ENCODE results near the gene IL15.
A peak's percentile ranks its signal among the peaks of the same experiment; 100 is the strongest.
"Not testable (repeated sequence)": the region's sequence is repeated elsewhere in the genome, so short reads cannot be mapped to it uniquely, and the experiment has no call there.

The IL15 gene, protein sequence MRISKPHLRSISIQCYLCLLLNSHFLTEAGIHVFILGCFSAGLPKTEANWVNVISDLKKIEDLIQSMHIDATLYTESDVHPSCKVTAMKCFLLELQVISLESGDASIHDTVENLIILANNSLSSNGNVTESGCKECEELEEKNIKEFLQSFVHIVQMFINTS

DNA sequence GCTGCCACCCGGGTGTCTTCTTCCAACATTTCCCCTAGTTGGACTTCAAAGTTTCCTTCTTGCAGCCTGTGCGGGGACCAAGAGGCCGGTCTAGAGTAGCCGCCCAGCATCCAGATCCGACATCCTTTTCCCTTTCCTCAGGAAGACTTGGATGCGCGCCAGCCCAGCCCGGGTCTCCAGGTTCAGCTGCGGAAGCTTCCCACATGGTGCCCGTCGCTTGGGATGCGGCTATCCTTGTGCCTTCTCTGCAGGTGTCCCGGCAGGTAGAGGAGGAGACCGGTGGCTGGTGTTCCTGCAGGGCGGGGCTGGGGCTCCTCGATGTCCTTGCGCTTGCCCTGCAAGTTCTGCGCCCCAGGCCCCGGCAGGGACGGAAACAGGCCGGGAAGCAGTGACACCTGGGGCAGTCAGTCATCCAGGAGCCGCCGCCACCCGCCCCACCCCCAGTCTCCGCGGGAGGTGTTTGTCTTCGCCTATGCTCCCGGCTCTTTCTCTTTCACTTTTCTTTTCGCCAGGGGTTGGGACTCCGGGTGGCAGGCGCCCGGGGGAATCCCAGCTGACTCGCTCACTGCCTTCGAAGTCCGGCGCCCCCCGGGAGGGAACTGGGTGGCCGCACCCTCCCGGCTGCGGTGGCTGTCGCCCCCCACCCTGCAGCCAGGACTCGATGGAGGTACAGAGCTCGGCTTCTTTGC lies at the start of gene IL15:
Gene IL15, plus strand, starts transcription at position 502 of the 689 bp plus-strand sequence. CDS start 82,882 bp downstream, outside the sequence.
- H3K4me1 Mint-ChIP-seq: peaks cover 14% of the 10 kb centered on the region
- H3K27me3 Mint-ChIP-seq: peaks cover 30% of the 10 kb centered on the region
- peak; percentile 57 to 65 for DNase-seq
- H3K4me3 Mint-ChIP-seq: peak within 1 kb of the TSS; percentile 85 to 100
- ATAC-seq: peak; percentile 87
- no peaks in the 10 kb centered on the region for H3K9me3 Mint-ChIP-seq
- peak within 1 kb of the TSS; percentile 86 to 97 for H3K27ac Mint-ChIP-seq

DNA sequence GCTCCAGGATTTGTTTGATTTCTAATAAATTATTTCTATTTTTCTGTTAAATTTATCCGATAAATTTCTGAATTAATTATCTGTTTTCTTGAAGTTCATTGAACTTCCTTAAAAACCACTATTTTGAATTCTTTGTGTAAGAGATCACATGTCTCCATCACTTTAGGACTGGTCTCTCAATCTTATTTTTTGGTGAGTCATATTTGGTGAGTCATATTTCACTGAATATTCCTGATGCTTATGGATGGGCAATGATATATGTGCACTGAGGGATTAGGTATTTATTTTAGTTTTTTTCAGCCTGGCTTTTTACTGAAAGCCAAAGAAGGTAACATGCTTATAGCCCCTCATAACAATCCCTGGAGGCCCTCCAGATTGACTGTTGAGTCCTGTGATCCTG lies 48.5 kb upstream of the IL15 start:
- Mint-ChIP-seq H3K27ac (no peak overlapping the region), H3K27me3 (no peaks in the 10 kb centered on the region), H3K9me3 (peaks cover 5 to 17% of the 10 kb centered on the region in 2 donors), H3K4me1 (no peaks in the 10 kb centered on the region), H3K4me3 (no peak overlapping the region)
- DNase-seq (no peak), ATAC-seq (no peak)

DNA sequence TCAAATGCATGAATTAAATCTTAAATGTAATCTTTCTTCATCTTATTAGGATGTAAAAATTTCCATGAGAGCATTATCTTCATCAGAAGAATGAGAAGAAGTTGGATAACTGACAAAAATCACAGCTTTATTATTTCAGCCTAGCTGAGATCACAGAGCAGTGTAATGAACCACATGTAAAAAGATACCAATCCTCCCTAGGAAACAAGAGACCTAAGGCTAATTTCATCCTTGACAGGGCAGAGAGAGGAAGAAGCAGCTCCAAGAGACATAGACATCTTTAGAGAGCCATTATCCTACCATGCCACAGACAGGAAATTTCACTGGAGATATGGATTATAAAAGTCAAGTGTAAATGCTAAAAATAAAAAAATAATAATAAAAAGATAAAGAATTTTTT lies 40.9 kb upstream of the IL15 start:
- Mint-ChIP-seq H3K4me3 (no peak overlapping the region), H3K9me3 (no peaks in the 10 kb centered on the region), H3K27me3 (no peaks in the 10 kb centered on the region), H3K4me1 (no peaks in the 10 kb centered on the region), H3K27ac (no peak overlapping the region)
- DNase-seq (no peak), ATAC-seq (no peak)

DNA sequence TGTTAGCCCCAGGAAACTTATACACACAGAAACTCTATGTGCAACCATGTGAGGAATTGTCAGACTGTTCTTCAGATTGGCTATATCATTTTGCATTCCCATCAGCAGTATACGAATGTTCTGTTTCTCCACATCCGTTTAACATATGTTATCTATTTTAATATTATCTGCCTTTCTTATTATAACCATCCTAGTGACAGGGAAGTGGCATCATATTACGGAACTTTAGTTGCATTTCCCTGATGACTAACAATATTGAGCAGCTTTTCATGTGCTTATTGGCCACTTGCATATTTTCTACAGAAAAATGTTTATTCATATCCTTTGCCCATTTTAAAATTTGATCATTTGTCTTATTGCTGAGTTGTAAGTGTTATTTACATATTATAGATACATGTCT lies 36.5 kb upstream of the IL15 start:
- ATAC-seq (no peak), DNase-seq (no peak)
- H3K9me3 Mint-ChIP-seq: no peaks in the 10 kb centered on the region
- no peaks in the 10 kb centered on the region for H3K27me3 Mint-ChIP-seq
- no peaks in the 10 kb centered on the region for H3K4me1 Mint-ChIP-seq
- no peak overlapping the region for H3K4me3 Mint-ChIP-seq
- no peak overlapping the region for H3K27ac Mint-ChIP-seq

DNA sequence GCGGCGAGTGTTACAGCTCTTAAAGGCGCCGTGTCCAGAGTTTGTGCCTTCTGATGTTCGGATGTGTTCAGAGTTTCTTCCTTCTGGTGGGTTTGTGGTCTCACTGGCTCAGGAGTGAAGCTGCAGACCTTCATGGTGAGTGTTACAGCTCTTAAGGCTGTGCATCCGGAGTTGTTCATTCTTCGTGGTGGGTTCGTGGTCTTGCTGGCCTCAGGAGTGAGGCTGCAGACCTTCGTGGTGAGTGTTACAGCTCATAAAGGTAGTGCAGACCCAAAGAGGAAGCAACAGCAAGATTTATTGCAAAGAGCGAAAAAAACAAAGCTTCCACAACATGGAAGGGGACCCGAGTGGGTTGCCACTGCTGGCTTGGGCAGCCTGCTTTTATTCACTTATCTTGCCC lies 31.7 kb upstream of the IL15 start:
- not testable (repeated sequence) for H3K27ac Mint-ChIP-seq, H3K9me3 Mint-ChIP-seq, H3K27me3 Mint-ChIP-seq, H3K4me1 Mint-ChIP-seq
- peak overlapping the region; percentile 22 to 29 for H3K4me3 Mint-ChIP-seq
- DNase-seq: peak in 1 of 2 donors; percentile 14
- ATAC-seq: peak; percentile 39

DNA sequence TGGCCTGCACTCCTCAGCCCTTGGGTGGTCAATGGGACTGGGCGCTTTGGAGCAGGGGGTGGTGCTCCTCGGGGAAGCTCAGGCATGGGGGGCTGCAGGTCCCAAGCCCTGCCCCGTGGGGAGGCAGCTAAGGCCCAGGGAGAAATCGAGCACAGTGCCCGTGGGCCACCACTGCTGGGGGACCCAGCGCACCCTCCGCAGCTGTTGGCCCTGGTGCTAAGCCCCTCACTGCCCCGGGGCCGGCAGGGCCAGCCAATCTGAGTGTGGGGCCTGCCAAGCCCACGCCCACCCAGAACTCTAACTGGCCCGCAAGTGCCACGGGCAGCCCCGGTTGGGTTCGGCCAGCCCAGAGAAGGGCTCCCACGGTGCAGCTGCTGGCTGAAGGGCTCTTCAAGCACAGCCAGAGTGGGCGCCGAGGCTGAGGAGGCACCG lies 30.9 kb upstream of the IL15 start:
- ATAC-seq (no peak), DNase-seq (no peak)
- Mint-ChIP-seq H3K4me3 (no peak overlapping the region), H3K27me3 (no peaks in the 10 kb centered on the region), H3K9me3 (no peaks in the 10 kb centered on the region), H3K27ac (no peak overlapping the region), H3K4me1 (no peaks in the 10 kb centered on the region)

DNA sequence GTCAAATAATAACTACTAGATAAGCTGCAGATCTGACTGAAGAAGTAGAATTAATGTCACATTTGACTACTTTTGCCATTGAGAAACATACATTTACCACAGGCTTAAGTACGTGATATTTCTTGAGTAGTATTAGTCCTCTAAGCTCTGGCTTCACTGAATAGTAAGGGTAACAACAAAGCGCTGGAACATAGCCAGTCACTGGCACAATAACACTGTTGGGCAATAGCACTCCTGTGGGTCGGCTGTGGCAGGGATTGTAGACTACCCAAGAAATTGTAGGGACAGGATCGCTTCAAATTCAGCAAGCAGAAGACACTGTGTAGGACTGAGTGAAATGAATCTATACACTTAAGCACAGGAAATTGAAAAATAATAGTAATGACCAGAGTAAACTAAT lies 27.1 kb upstream of the IL15 start:
- DNase-seq (no peak), ATAC-seq (no peak)
- H3K27me3 Mint-ChIP-seq: no peaks in the 10 kb centered on the region
- no peaks in the 10 kb centered on the region for H3K4me1 Mint-ChIP-seq
- no peaks in the 10 kb centered on the region for H3K9me3 Mint-ChIP-seq
- H3K27ac Mint-ChIP-seq: no peak overlapping the region
- no peak overlapping the region for H3K4me3 Mint-ChIP-seq

DNA sequence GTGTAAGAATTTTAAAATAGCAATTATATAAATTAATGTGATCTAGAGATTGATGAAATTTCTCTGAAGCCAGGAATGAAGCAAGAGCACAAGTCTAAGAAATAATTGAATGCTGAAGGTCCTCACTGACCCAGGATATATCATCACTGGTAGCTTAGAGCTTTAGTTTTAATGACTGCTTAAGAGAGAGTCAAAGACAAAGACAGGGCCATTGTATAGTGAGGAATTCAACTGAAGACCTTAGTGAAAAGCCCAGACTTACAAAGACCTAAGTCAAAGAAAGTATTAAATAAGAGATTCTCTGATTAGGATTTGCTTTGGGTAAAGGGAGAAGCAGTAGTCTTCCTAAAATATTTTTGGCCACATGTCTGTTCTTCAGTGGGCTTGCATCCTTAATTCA lies 26.0 kb upstream of the IL15 start:
- Mint-ChIP-seq H3K4me1 (no peaks in the 10 kb centered on the region), H3K9me3 (no peaks in the 10 kb centered on the region), H3K27ac (no peak overlapping the region), H3K27me3 (no peaks in the 10 kb centered on the region), H3K4me3 (no peak overlapping the region)
- no peak for ATAC-seq
- no peak for DNase-seq

DNA sequence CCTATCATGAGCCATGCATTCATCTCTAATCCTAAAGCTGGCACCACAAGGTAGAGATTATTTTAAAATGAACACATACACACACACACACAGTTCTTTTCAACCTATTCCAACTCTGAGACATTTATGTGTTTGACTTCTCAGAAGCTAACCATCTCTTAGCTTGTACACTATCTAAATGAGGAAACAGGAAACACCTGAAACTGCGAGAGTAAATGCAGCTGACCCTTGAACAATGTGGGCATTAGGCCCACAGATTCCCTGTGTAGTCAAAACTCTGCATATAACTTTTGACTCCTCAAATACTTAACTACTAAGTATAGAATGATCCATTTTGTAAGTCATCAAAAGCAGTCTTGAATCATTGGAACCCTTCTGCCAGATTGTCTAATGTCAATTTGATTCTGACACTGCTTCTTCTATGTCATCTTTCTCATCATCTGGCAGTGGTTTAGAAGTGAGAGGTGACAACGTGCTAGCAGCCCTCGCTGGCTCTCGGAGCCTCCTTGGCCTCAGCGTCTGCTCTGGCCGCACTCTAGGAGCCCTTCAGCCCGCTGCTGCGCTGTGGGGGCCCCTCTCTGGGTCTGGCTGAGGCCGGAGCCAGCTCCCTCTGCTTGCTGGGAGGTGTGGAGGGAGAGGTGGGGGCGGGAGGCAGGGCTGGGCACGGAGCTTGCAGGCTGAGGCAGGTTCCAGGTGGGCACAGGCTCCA lies 21.4 kb upstream of the IL15 start:
- Mint-ChIP-seq H3K27ac (no peak overlapping the region), H3K4me3 (no peak overlapping the region), H3K27me3 (no peaks in the 10 kb centered on the region), H3K4me1 (no peaks in the 10 kb centered on the region), H3K9me3 (peaks cover 7 to 13% of the 10 kb centered on the region in 2 donors)
- ATAC-seq: no peak
- DNase-seq: no peak

DNA sequence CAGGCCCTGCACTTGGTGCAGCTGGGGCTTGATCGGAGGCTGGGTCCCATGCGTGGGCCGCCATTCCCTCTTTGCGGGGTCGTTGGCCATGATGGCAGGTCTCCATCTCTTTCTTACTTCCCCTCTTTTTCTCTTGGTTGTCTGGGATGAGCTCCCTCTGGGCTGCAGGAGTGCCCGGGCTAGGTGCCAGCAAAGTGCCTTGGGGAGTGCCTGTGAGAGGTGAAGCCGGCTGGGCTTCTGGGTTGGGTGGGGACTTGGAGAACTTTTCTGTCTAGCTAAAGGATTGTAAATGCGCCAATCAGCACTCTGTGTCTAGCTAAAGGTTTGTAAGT lies 20.8 kb upstream of the IL15 start:
- not testable (repeated sequence) for H3K27ac Mint-ChIP-seq, ATAC-seq, DNase-seq, H3K4me1 Mint-ChIP-seq, H3K27me3 Mint-ChIP-seq, H3K4me3 Mint-ChIP-seq
- H3K9me3 Mint-ChIP-seq: peaks cover 7 to 13% of the 10 kb centered on the region in 2 donors

DNA sequence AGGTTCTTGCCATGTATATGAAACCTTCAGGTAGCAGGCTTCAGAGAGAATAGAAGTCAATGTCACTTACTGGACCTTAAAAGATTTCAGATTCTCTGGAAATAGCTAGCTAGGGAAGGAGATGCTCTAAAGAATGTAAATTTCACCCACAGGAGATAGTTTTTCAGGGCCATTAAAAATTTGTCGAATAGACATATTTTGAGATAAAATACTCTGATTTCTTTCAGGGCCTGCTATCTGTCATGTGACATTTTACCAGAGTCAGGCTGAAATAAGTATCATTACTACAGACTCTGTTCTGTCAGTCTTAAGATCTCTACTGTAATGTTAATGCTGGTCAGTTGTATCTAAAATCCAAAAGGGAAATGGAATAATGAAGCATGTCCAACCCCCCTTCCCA lies 15.7 kb upstream of the IL15 start:
- H3K4me3 Mint-ChIP-seq: no peak overlapping the region
- H3K27ac Mint-ChIP-seq: no peak overlapping the region
- no peaks in the 10 kb centered on the region for H3K4me1 Mint-ChIP-seq
- H3K9me3 Mint-ChIP-seq: peaks cover 6 to 13% of the 10 kb centered on the region in 2 donors
- no peaks in the 10 kb centered on the region for H3K27me3 Mint-ChIP-seq
- no peak for ATAC-seq
- no peak for DNase-seq

DNA sequence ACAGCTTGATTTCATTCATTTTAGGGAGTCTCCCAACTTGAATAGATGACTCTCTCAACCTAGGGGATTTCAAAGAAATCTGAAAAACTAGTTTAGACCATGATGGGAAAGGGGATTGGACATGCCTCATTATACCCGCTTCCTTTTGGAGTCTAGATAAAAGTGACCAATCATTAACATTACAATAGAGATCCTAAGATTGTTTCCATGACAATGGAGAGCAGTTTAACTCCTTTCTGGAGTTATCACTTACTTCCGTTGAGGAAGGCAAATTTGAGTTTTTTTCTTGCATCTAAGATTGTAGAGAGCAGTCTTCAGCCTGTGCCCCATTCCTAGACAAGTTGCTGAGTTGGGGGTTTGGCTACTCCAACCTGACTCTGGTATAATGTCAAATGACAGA lies 11.4 kb upstream of the IL15 start:
- no peaks in the 10 kb centered on the region for H3K27me3 Mint-ChIP-seq
- DNase-seq (no peak), ATAC-seq (no peak)
- H3K4me3 Mint-ChIP-seq: no peak overlapping the region
- H3K4me1 Mint-ChIP-seq: no peaks in the 10 kb centered on the region
- no peaks in the 10 kb centered on the region for H3K9me3 Mint-ChIP-seq
- no peak overlapping the region for H3K27ac Mint-ChIP-seq

DNA sequence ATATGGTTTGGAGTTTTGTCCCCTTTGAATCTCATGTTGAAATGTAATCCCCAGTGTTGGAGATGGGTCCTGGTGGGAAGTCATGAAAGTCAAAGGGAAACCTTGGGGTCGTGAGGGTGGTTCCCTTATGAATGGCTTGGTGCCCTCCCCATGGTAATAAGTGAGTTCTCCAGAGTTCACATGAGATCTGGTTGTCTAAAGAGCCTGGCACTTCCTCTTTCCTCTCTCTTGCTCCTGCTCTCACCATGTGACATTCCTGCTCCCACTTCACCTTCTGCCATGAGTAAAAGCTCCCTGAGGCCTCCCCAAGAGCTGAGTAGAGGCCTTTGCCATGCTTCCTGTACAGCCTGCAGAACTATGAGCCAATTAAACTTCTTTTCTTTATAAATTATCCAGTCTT lies 5.5 kb upstream of the IL15 start:
- Mint-ChIP-seq H3K27me3 (peaks cover 10% of the 10 kb centered on the region), H3K9me3 (no peaks in the 10 kb centered on the region), H3K4me1 (peaks cover under 1% of the 10 kb centered on the region), H3K4me3 (no peak overlapping the region), H3K27ac (no peak overlapping the region)
- ATAC-seq (peak; percentile 39), DNase-seq (no peak)

DNA sequence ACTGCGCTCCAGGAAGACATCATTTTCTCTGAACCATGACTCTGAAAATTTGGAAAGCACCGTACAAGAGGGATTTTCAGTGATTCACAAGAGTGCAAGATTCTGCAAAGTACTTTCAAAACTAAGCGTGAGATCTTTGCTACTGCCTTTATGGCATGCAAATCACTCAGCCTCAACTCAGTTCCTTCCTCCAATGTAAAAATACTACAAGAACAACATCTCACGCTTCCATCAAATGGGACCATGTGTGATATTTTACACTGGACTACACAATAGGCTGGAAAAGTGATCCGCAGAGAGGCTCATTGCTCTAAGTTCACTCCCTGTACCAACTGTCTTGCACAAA lies 674 bp upstream of the IL15 start:
- DNase-seq: no peak
- ATAC-seq: no peak
- H3K27me3 Mint-ChIP-seq: peaks cover 35% of the 10 kb centered on the region
- peaks cover 14% of the 10 kb centered on the region for H3K4me1 Mint-ChIP-seq
- H3K4me3 Mint-ChIP-seq: peak overlapping the region; percentile 85 to 100
- H3K27ac Mint-ChIP-seq: peak overlapping the region in 1 of 2 donors; percentile 93
- H3K9me3 Mint-ChIP-seq: no peaks in the 10 kb centered on the region

DNA sequence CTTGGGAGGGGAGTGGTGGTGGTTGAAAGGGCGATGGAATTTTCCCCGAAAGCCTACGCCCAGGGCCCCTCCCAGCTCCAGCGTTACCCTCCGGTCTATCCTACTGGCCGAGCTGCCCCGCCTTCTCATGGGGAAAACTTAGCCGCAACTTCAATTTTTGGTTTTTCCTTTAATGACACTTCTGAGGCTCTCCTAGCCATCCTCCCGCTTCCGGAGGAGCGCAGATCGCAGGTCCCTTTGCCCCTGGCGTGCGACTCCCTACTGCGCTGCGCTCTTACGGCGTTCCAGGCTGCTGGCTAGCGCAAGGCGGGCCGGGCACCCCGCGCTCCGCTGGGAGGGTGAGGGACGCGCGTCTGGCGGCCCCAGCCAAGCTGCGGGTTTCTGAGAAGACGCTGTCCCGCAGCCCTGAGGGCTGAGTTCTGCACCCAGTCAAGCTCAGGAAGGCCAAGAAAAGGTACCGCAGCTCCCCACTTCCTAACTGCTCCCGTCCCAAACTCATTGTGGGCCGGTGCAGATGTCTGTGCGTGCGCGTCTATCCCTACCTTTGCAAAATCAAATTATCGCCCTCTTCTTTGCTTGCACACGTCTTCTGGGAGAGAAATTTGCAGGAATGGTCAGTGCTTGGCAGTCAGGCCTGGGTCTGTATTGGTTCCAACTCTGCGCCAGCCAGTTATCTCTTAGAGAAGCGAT lies 533 bp downstream of the IL15 start:
- ATAC-seq: peak; percentile 72
- H3K9me3 Mint-ChIP-seq: no peaks in the 10 kb centered on the region
- peaks cover 14% of the 10 kb centered on the region for H3K4me1 Mint-ChIP-seq
- H3K27ac Mint-ChIP-seq: peak overlapping the region; percentile 86 to 97
- H3K4me3 Mint-ChIP-seq: peak overlapping the region; percentile 85 to 100
- peak; percentile 17 to 21 for DNase-seq
- H3K27me3 Mint-ChIP-seq: peaks cover 26% of the 10 kb centered on the region

DNA sequence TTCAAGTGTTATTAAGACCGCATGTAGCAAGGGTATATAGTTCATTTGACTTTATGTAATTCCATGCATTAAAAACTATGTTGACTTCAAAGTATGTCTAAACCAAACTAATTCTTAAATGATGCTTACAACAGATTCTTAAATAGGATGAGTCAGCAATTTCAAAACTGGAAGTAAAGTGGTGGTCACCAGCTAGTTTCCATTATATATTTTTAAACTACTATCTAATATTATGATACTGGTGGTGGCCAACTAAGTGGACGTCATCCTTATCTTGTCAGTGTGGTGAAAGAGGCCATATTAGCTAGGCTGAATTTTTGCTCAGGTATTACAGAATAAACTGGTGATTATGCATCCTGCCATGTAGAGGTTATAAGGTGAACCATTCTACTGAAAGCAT lies 1.2 kb downstream of the IL15 start:
- Mint-ChIP-seq H3K4me1 (peaks cover 14% of the 10 kb centered on the region), H3K27ac (no peak overlapping the region), H3K4me3 (peak overlapping the region; percentile 85 to 100)

More for the DNA sequence above, 1.2 kb downstream of the IL15 start:
- peaks cover 26% of the 10 kb centered on the region for H3K27me3 Mint-ChIP-seq
- no peaks in the 10 kb centered on the region for H3K9me3 Mint-ChIP-seq
- ATAC-seq (no peak), DNase-seq (no peak)

All from stimulated activated naive CD8-positive, alpha-beta T cell treated with anti-CD3 and anti-CD28 coated beads, Interleukin-15, amount 100 ng/mL, for 72 hours (primary cell).